BJ (cell line): ENCODE measurements around the gene PINK1. TPM values are rescaled to one million over a fixed set of nuclear protein-coding genes. Genes with fewer than 3 reads are reported as not detected.

Experiments
- CTCF ChIA-PET: fragments of 350-600 bp; formaldehyde crosslinking; extraction: SDS; loops from one replicate; lab custom pipeline; 2021; ENCODE audit warnings: antibody characterized with exemption, inconsistent platforms; lab: Yijun Ruan, JAX
- POLR2A ChIA-PET: fragments of 300-600 bp; sonication (Branson Sonifier 250); formaldehyde crosslinking; extraction: SDS; loops from one replicate; lab custom pipeline; 2021; ENCODE audit warnings: antibody characterized with exemption; lab: Charles Lee
- DNase-seq: peaks from one replicate; pipeline ENCODE4 v3.0.0-alpha.2; 2011; ENCODE audit warnings: low read depth
- H3K27me3 ChIP-seq: 2 replicates; pipeline ENCODE4 v1.6.0; 2011; ENCODE audit warnings: low read length; ENCODE audit not compliant: control insufficient read depth, insufficient read depth
- H3K36me3 ChIP-seq: 2 replicates; pipeline ENCODE4 v1.5.1; 2011; ENCODE audit warnings: low read length; ENCODE audit not compliant: control insufficient read depth, insufficient read depth
- H3K4me3 ChIP-seq: 2 replicates; pipeline ENCODE4 v1.5.1; 2011; ENCODE audit warnings: low read depth, mild to moderate bottlenecking, control low read depth, low read length
- polyA plus RNA-seq: library from polyadenylated mRNA; depleted of rRNA; stranded (reverse); fragments of >200 nt; gene quantifications from 2 replicates; pipeline ENCODE4 v1.2.3, GENCODE V29; 2011
- TF ChIP-seq, protein P1 (sequence below): IDR thresholded peaks from 2 replicates; pipeline ENCODE4 v1.5.1; 2011; ENCODE audit warnings: low read depth, mild to moderate bottlenecking, control low read depth, inconsistent platforms, low read length, moderate library complexity; ENCODE audit not compliant: insufficient read depth

Gene PINK1
- polyA plus RNA-seq, 1 experiment: 89.2 TPM

DNA sequence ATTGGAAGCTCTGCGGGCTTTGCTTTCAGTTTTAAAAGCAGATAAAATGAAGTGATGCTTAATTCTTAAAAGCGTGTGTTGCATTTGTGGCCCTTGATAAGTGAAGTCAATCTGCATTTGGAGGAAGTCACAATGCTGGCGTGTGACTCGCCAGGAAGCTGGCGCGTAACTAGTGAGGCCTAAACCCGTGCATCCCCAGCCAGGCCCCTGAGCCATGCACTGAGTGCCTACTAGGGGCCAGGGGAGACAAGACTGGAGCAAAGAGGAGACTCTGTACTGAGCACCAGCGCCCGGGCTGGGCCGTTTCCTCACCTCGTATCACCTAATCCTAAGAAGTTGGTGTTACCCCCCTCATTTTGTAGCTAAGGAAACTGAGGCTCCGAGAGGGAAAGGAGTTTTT lies 32.5 kb downstream of the PINK1 start:
- ChIA-PET CTCF (interaction anchor here (0.7 kb wide), 1 partner anchor 529 kb away, joined by 3 read pairs; no protein-coding TSS in a partner anchor), POLR2A (interaction anchor here (0.7 kb wide), 1 partner anchor 622 kb away, joined by 19 read pairs; no protein-coding TSS in a partner anchor)
- H3K27me3 ChIP-seq: no peaks in the 10 kb centered on the region
- H3K36me3 ChIP-seq: no peaks in the 10 kb centered on the region
- H3K4me3 ChIP-seq: no peak overlapping the region
- TF ChIP-seq, protein P1, sequence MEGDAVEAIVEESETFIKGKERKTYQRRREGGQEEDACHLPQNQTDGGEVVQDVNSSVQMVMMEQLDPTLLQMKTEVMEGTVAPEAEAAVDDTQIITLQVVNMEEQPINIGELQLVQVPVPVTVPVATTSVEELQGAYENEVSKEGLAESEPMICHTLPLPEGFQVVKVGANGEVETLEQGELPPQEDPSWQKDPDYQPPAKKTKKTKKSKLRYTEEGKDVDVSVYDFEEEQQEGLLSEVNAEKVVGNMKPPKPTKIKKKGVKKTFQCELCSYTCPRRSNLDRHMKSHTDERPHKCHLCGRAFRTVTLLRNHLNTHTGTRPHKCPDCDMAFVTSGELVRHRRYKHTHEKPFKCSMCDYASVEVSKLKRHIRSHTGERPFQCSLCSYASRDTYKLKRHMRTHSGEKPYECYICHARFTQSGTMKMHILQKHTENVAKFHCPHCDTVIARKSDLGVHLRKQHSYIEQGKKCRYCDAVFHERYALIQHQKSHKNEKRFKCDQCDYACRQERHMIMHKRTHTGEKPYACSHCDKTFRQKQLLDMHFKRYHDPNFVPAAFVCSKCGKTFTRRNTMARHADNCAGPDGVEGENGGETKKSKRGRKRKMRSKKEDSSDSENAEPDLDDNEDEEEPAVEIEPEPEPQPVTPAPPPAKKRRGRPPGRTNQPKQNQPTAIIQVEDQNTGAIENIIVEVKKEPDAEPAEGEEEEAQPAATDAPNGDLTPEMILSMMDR: no peak
- DNase-seq: no peak

DNA sequence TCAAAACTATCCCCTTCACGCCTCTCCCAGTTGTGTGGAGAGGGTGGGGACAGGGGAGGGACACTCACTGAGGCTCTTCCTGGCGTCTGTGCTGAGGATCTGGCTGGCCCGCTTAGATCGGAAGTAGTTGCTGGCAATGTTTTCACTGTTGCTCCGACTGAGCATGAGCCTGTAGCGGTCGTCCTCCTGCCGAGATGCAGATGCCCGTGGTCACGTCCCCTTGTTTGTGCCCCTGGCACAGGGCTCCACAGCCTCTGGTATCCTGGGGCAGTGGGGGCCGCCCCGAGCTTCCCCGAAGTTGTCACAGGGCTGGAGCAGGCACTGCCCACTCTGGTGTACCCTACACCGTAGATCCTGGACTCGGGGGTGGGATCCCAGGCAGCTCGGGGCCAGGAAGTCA lies 32.9 kb downstream of the PINK1 start:
- no peak overlapping the region for H3K4me3 ChIP-seq
- no peaks in the 10 kb centered on the region for H3K36me3 ChIP-seq
- DNase-seq: no peak
- ChIA-PET POLR2A (no interaction called here), CTCF (interaction anchor here (0.6 to 0.7 kb wide), 2 partner anchors 146 to 529 kb away, joined by 3 to 5 read pairs; no protein-coding TSS in a partner anchor)
- H3K27me3 ChIP-seq: no peaks in the 10 kb centered on the region
- TF ChIP-seq, protein P1: no peak

DNA sequence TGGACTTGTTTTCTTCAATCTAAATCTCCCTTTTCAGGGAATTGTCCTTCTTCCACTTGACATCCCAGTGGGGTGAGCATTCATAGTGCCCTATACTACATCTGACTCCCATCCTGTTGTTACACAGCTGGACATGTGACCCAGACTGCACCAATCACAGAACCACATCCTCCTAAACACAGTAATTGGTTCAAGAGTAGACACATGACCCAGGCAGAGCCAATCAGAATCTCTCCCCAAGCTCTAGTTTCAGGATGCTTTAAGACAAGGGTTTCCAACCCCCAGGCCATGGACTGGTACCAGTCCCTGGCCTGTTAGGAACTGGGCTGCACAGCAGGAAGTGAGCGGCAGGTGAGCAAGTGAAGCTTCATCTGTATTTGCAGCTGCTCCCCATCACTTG lies 33.5 kb downstream of the PINK1 start:
- TF ChIP-seq, protein P1: no peak
- Histone ChIP-seq H3K4me3 (no peak overlapping the region), H3K27me3 (no peaks in the 10 kb centered on the region), H3K36me3 (no peaks in the 10 kb centered on the region; the same call in 1 of the 2 replicates)
- ChIA-PET POLR2A (no interaction called here), CTCF (interaction anchor here (0.6 kb wide), 1 partner anchor 145 kb away, joined by 5 read pairs; no protein-coding TSS in a partner anchor)
- DNase-seq: no peak

DNA sequence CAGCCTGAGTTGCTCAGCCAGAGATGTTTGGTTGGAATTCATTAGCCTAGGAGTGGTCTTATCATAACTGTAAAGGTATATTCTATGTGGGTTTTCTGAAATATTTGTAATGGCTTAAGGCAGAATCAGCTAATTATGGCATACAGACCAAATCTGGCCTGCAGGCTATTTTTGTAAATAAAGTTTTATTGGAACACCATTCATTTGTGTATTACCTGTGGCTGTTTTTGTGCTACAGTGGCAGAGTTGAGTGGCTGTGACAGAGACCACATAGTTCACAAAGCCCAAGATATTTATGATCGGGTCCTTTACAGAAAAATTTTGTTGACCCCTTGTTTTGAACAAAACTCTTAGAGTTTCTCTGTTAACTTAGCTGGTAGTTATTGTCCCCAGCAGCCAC lies 35.3 kb downstream of the PINK1 start:
- Histone ChIP-seq H3K27me3 (no peaks in the 10 kb centered on the region), H3K4me3 (no peak overlapping the region), H3K36me3 (no peaks in the 10 kb centered on the region; the same call in 1 of the 2 replicates)
- TF ChIP-seq, protein P1: no peak
- POLR2A ChIA-PET: no interaction called here
- CTCF ChIA-PET: no interaction called here
- no peak for DNase-seq

DNA sequence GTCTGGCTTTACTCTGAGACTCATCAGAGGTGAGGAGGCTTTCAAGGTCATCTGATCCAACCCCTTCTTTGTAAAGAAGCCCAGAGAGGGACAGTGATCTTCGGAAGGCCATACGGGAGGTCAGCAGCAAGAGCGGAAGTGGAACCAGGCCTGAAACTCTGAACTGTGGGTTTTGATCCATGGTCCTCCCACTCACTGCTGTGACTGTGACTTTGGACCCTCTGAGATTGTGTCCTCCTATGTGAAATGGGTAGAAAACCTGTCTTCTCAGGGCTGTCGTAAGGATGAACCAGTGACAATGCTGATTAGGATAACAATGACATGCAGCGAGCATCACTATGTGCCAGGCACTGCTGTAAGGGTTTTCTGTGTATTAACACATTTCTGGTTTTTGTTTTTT lies 37.7 kb downstream of the PINK1 start:
- Histone ChIP-seq H3K27me3 (no peaks in the 10 kb centered on the region), H3K4me3 (no peak overlapping the region), H3K36me3 (no peaks in the 10 kb centered on the region; the same call in 1 of the 2 replicates)
- no peak for DNase-seq
- TF ChIP-seq, protein P1: no peak
- ChIA-PET POLR2A (no interaction called here), CTCF (no interaction called here)
